Measurements from ENCODE around the gene SYNGAP1.

Gene SYNGAP1

GRCh38 chr6:33418690-33419291 lies 1.1 kb upstream of the SYNGAP1 start:
- peak; percentile 47 for DNase-seq
- in situ Hi-C loops (cut with HindIII; ENCODE audit: low pct_ligation_motif_present, low sequenced_read_pairs) = no loop called here
- Histone ChIP-seq H3K4me3 (ENCODE audit: low read depth, low read length) (peak overlapping the region; percentile 41), H3K27me3 (replicated peaks) (no peaks in the 10 kb centered on the region), H3K36me3 (replicated peaks) (peaks cover 19% of the 10 kb centered on the region), H3K27ac (peak overlapping the region; percentile 80)
- no peak for TF ChIP-seq CTCF (IDR thresholded peaks at IDR 0.05; ENCODE audit: low read depth, low read length, missing control alignments)

DNA sequence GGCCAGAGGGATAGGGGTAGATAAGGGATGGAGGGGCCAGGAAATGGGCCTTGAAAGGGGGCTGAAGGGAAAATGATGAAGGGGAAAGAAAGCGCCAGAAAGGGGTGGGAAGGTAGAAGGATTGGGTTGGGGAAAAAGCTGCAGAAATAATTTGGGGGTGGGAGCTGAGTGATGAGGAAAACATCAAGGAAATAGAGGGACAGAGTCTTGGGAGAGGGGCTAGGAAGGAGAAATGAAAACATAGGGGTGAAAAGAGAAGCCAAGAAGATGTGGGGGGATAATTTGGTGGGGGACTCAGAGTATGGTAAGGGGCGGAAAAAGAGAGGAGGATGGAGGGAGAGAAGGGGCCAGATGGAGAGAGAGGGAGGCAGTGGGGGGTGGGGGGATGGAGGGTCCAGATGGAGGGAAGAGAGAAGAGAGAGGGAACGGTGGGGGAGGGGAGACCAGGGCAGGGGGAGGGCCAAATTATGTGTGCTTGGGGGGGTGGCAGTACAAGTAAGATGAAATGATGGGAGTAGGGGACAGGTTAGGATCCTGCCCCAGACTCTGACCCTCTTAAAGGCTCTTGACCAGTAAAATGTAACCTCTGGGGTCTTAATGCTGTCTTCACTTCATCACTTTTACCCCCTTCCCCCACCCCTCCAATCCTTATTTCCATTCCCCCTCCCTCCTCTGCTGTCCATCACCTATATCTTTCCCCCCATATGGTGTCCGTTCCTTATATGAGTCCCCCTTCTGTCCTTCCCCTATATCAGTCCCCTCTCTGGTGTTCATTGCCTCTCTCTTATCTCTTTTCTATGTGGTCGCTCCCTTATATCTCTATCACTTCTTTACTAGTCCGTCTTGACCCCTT lies 852 bp downstream of the SYNGAP1 start:
- H3K4me3 ChIP-seq (ENCODE audit: low read depth, low read length) = peak overlapping the region; percentile 41
- peaks cover 4% of the 10 kb centered on the region for H3K36me3 ChIP-seq (replicated peaks)
- TF ChIP-seq CTCF (IDR thresholded peaks at IDR 0.05; ENCODE audit: low read depth, low read length, missing control alignments) = no peak
- H3K27me3 ChIP-seq (replicated peaks) = no peaks in the 10 kb centered on the region
- in situ Hi-C loops (cut with HindIII; ENCODE audit: low pct_ligation_motif_present, low sequenced_read_pairs) = no loop called here
- DNase-seq = no peak
- H3K27ac ChIP-seq = no peak overlapping the region

- in situ Hi-C loops (cut with HindIII; ENCODE audit: low pct_ligation_motif_present, low sequenced_read_pairs) = no loop called here
- Histone ChIP-seq H3K36me3 (replicated peaks) (no peaks in the 10 kb centered on the region), H3K27me3 (replicated peaks) (no peaks in the 10 kb centered on the region), H3K4me3 (ENCODE audit: low read depth, low read length) (no peak overlapping the region), H3K27ac (no peak overlapping the region)
- no peak for DNase-seq
- no peak for TF ChIP-seq CTCF (IDR thresholded peaks at IDR 0.05; ENCODE audit: low read depth, low read length, missing control alignments)
Measured at GRCh38 chr6:33421344-33421643, 1.4 kb downstream of the SYNGAP1 start.

DNA sequence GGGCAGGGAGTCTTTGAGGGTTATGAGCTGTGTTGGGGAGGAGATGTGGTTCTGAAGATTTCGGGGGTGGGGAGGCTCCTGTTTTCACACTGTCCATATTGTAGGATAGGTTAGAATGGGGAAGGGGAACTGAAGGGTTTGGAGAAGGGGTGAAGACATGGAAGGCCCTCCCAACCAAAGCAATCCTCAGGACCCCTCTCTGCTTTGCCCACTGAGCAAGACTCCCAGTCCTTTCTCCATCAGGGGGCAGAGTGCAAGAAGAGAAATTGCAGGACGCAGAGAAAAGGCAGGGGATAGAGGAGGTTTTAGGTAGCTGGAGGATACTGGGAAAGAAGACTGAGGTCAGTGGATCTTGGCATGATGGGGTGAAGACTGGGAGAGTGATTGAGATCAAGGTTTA lies 3.9 kb downstream of the SYNGAP1 start:
- no peak for TF ChIP-seq CTCF (IDR thresholded peaks at IDR 0.05; ENCODE audit: low read depth, low read length, missing control alignments)
- DNase-seq = no peak
- no peak overlapping the region for H3K4me3 ChIP-seq (ENCODE audit: low read depth, low read length)
- no peaks in the 10 kb centered on the region for H3K27me3 ChIP-seq (replicated peaks)
- no peaks in the 10 kb centered on the region for H3K36me3 ChIP-seq (replicated peaks)
- in situ Hi-C loops (cut with HindIII; ENCODE audit: low pct_ligation_motif_present, low sequenced_read_pairs) = no loop called here
- H3K27ac ChIP-seq = no peak overlapping the region

- TF ChIP-seq CTCF (IDR thresholded peaks at IDR 0.05; ENCODE audit: low read depth, low read length, missing control alignments) = no peak
- Histone ChIP-seq H3K36me3 (replicated peaks) (no peaks in the 10 kb centered on the region), H3K27me3 (replicated peaks) (no peaks in the 10 kb centered on the region), H3K27ac (peak overlapping the region; percentile 63), H3K4me3 (ENCODE audit: low read depth, low read length) (peak overlapping the region; percentile 62)
- in situ Hi-C loops (cut with HindIII; ENCODE audit: low pct_ligation_motif_present, low sequenced_read_pairs) = no loop called here
- DNase-seq = peak; percentile 8
Measured at GRCh38 chr6:33424855-33425667, 5.2 kb downstream of the SYNGAP1 start.

Data from brain microvascular endothelial cell (primary cell).